GM19238 (cell line): ENCODE data around the gene SH3TC1.

Experiments used
- DNase-seq: peaks from one replicate; pipeline ENCODE4 v3.0.0; 2011; ENCODE audit warnings: low spot score; ENCODE audit not compliant: insufficient read length

The SH3TC1 gene

DNA sequence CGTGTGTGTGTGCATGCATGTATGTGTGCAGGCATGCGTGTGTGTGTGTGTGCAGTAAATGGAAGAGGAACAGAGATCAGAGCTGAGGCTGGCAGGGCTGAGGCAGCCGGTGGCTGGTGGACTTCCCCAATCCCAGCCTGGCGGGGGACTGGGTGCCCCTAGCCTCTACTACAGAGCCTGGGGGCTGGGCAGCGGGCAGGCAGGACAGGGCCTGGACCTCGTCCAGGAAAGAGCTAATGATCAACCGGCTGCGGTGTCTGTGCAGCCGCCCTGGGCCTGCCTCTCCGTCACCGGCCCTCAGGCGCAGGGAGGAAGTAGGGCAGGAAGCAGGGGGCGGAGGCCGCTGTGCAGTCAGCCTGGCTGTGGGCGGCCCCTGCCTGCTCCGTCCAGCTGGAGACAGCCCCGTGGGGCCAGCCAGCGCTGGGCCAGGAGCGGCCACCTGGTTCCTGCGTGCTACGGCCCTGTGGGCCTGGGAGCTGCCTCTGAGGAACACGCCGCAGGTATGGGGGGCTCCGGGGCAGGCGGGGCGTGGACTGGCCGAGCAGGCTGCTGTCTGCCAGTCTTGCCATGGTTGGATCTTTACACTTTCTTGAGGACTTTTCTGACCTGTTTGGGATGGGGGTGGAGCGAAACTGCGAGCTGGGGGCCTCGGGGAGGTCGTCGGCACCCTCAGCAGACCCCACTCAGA, at the start of gene SH3TC1:
SH3TC1 (plus strand) TSS at position 385 of the 688 bp plus-strand sequence. CDS start 5,905 bp downstream, outside the sequence.
- peak; percentile 90 for DNase-seq

- DNase-seq = no peak
Measured at GRCh38 chr4:8149664-8150063, 49.4 kb upstream of the SH3TC1 start.

GRCh38 chr4:8150152-8151090, 48.7 kb upstream of the SH3TC1 start:
- DNase-seq = no peak

- DNase-seq = no peak
Measured at GRCh38 chr4:8151165-8151650, 47.9 kb upstream of the SH3TC1 start.

DNA sequence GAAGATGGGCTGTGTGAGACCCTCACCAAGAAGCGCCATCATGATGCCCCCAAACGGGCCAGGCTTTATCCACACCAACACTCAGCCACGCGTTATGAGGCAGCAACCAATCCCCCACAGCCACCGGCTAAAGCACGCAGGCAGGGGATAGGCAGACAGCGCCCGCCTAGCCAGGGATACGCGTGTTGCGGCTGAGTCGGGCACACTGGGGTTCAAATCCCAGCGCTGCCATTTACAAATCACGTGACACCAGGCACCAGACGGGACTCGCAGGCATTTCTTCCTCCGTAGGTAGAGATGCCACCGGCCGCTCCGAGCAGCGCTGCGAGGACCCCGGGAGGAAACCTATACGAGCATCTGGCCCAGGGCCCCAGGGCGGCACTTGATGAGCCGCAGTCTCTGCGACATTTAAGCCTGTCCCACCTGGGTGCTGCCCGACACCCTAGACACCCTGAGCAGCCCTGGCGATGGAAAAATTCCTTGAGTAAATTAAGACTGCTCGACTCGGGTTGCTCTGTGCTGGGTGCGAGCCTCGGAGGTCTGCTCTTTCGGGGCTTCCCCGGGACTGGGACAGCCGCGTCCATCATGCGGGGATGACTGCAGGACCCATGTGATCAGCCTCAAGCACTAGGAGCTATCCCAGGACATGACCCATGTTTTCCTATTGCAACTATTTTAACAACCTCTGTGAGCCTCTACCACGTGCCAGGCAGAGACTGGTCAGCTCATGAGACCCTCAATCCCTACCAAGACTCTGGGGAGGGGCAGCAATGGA, 46.8 kb upstream of the SH3TC1 start:
- no peak for DNase-seq

GRCh38 chr4:8152865-8153257, 46.2 kb upstream of the SH3TC1 start:
- DNase-seq = no peak

GRCh38 chr4:8153441-8153840, 45.6 kb upstream of the SH3TC1 start:
- no peak for DNase-seq

DNA sequence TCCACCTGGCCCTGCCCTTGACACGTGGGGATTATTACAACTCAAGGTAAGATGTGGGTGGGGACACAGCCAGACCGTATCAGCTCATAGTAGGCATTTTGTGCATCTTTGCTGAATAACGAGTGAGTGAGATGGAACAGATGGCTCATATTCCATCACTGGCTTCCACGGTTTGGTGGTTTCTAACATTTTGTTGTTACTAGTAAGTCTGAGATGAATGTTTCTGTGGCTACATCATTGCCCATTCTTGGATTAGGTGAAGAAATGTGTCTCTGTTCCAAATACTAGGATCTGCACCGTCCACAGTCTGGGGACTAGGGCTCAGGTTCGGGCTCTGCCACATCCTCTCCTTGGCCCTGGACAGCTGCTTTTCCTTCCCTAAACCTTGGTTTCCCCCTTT, 44.0 kb upstream of the SH3TC1 start:
- no peak for DNase-seq

DNA sequence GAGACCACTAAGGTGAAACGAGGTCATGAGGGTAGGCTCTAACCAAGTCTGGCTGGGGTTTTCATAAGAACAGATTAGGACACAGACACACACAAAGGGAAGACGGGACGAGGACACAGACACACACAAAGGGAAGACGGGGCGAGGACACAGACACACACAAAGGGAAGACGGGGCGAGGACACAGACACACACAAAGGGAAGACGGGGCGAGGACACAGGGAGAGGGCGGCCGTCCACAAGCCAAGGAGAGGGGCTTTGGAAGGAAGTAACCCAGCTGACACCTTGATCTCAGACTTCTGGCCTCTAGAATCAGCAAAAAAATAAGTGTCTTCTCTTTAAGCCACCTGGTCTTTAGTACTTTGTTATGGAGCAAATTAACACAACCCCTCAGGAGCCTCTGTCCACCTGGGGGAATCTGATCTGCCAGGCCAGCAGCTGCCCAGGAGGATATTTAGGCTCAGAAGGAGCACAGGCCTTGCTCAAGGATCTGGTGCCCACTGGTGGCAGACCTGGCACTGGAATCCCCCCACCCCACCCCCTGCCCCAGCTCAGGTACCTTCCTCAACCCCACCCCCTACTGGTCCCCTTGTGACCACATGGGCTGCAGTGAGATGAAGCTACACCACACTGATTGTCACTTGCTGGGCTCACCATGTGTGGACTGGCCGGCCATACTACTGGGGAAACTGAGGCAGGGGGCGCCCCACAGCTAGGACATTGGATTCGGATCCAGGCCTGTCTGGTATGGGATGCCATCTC, 43.2 kb upstream of the SH3TC1 start:
- DNase-seq = no peak

- DNase-seq = no peak
Measured at GRCh38 chr4:8156617-8157016, 42.5 kb upstream of the SH3TC1 start.

- DNase-seq = no peak
Measured at GRCh38 chr4:8157496-8157895, 41.6 kb upstream of the SH3TC1 start.

DNA sequence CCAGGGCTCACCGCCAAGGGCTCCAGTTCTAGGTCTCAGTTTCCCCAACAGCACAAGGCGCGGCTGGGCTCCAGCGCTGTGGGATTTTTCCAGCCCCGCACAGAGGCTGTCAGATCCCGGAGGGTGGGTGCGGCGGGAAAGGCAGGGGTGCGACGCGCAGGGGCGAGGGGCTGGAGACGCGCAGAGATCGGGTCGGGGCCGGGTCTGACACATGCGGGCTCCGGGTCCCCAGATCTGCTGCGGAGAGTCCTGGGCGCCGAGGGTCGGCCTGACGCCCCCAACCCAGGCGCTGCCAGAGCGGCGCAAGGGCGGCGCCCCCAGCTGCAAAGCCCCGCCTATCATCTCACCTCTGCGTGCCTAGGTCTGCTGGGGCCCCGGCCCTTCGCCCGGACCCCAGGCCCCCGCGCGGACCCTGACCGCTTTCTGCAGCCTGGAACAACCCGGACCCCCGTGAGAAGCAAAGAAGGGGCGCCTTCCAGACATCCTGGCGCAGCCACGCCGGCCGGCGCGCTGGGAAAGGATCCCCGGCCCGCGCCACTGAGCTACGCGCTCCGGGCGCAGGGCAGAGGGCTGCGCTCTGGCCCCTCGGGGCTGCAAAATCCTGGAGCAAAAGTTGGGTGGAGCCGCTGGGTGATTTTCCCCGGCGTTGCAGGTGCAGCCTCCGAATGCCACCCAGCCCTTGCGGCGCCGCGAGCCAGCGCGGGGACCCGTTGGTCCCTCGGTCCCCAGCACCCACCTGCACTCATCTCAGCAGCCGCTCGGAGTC, 41.0 kb upstream of the SH3TC1 start:
- DNase-seq = no peak

DNA sequence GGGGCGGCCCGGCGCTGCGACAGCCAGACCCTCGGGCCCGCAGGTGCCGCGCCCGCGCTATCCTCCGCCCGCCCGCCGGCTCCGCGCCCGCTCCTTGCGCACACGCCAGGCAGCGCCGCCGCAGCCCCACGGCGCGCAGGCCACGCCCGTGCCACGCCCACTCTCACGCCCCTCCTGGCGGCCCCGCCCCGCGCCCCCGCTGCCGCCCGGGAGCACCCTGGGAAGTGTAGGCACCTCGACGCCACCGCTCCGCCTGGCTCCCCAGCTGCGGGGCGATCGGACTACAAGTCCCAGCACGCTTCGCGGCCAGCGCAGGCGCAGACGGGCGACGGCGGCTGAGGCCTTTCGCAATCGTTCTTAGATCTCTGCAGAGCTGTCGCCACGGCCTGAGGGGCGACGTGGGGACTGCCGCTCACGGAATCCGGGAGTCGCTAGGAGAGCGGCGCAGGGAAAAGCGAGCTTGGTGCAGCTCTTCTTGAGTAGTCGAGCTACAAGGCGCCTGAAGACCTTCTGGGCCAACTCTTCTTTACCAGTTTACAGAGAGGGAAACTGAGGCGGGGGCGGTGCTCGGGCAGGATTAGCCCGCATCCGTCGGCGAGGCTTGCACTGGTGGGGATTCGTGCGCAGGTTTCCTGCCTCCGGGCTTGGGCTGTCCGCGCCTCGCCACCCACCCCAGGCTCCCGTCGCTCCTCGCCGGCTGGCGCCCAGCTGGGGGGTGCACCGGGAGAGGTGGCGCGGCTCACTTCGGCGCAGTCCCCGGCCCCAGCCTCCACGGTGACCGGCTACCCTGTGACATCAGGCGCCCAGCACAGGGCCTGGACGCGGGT, 40.2 kb upstream of the SH3TC1 start, which contains the start of gene ABLIM2:
ABLIM2 (minus strand) TSS at position 104 of the 827 bp plus-strand sequence. CDS start 124 bp downstream, outside the sequence.
- peak; percentile 95 for DNase-seq

DNA sequence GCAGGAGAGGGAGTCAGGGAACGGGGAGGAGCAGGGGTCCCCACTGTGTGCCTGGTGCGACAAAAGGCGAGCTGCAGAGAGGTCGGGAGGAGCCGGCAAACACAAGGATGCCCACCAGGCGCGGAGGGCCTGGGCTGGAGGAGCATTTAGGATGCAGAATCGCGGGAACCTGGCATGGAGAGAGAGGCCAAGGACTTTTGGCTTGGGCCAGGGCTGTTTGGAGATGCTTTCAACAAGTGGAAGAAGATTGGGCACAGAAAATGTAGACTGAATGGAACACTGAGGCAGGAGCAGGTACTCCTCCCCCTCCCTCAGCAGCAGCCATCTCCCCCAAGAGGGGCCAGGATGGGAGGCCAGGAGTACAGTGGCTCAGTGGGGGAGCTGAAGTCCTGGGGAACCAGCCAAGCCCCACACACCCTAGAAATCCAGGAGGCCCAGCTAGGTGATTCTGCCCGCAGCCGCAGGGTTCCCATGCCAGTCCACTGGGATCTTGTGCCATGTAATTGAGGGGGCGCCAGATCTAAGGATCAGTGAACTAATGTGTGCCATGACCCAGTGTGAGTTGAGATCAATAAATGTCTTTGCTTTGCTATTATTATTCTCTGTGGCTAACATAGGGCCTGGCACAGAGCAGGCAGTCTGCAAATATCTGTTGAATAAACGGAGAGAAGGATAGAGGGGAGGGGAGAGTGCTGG, 39.4 kb upstream of the SH3TC1 start:
- DNase-seq = no peak

DNA sequence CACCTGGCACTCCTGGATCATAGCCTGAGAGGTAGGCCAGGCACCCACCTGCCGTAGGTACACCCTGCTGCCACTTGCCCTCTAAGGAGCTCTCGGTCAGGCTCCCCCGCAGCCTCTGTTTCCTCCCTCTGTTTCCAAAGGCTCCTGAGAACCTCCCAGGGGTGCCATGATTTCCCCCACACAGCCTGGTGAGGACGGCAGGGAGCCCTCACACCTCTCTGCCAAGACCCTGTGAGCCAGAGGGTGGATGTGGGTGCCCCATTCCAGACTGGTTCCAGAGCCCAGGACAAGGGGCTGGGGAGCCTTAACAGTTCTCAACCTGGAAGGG, 38.9 kb upstream of the SH3TC1 start:
- no peak for DNase-seq

DNA sequence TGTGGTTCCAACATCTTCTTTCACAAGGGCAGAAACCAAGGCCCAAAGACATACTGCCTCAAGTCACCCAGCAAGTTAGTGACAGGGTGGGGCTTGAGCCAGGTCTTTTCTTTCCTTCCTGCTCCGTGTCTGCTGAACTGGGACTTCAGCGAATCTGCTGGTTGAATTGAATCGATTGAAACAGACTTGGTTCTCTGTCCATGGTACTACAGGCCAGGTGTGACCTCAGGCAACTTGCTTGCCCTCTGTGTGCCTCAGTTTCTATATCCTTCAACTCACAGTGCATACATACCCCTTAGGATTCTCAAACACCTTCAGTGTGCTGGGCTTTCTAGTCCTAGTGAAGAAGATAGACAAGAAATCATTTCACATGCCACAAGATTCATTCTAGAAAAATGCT, 38.5 kb upstream of the SH3TC1 start:
- DNase-seq = no peak

GRCh38 chr4:8162625-8163024, 36.5 kb upstream of the SH3TC1 start:
- DNase-seq = no peak

- DNase-seq = no peak
Measured at GRCh38 chr4:8163026-8163425, 36.1 kb upstream of the SH3TC1 start.
